ENCODE results near the gene IL17B. TPM values are rescaled to one million over a fixed set of nuclear protein-coding genes. Genes with fewer than 3 reads are reported as not detected.
A peak's percentile ranks its signal among the peaks of the same experiment; 100 is the strongest.

IL17B gene
- total RNA-seq, 1 experiment from 2014 or later: not detected

GRCh38 chr5:149415066-149415967 lies 36.2 kb upstream of the IL17B start:
- no peak for DNase-seq (ENCODE audit: low spot score)
- Mint-ChIP-seq H3K27me3 (ENCODE audit: low read depth) (no peaks in the 10 kb centered on the region), H3K4me1 (peaks cover 14% of the 10 kb centered on the region), H3K4me3 (no peak overlapping the region), H3K36me3 (no peaks in the 10 kb centered on the region), H3K9me3 (no peaks in the 10 kb centered on the region), H3K27ac (no peak overlapping the region)
- TF ChIP-seq SP1 (CRISPR knock-in tag; conservative IDR thresholded peaks at IDR 0.05): no peak
- peak; percentile 65 for TF ChIP-seq GABPB1 (CRISPR knock-in tag; IDR thresholded peaks at IDR 0.05)
- no peak for TF ChIP-seq CBFB (CRISPR knock-in tag; IDR thresholded peaks at IDR 0.05; ENCODE audit: low read depth)
- TF ChIP-seq GTF2I (CRISPR knock-in tag; conservative IDR thresholded peaks at IDR 0.05): no peak
- TF ChIP-seq TEAD4 (CRISPR knock-in tag; IDR thresholded peaks at IDR 0.05): no peak
- ChIA-PET POLR2A (no interaction called here), CTCF (no interaction called here)
- no peak for ATAC-seq

GRCh38 chr5:149414405-149415065 lies 35.4 kb upstream of the IL17B start:
- TF ChIP-seq RELA (CRISPR knock-in tag; IDR thresholded peaks at IDR 0.05; ENCODE audit: borderline replicate concordance): no peak
- no peak for TF ChIP-seq E2F4 (CRISPR knock-in tag; IDR thresholded peaks at IDR 0.05; ENCODE audit: borderline replicate concordance, low read depth)
- TF ChIP-seq USF2 (CRISPR knock-in tag; IDR thresholded peaks at IDR 0.05): no peak
- no peak for TF ChIP-seq IRF1 (CRISPR knock-in tag; IDR thresholded peaks at IDR 0.05)
- TF ChIP-seq GRHL2 (CRISPR knock-in tag; IDR thresholded peaks at IDR 0.05; ENCODE audit: insufficient replicate concordance, severe bottlenecking): no peak
- Mint-ChIP-seq H3K9me3 (no peaks in the 10 kb centered on the region), H3K4me1 (peaks cover 22% of the 10 kb centered on the region), H3K27me3 (ENCODE audit: low read depth) (no peaks in the 10 kb centered on the region), H3K4me3 (no peak overlapping the region), H3K36me3 (no peaks in the 10 kb centered on the region), H3K27ac (no peak overlapping the region)
- DNase-seq (ENCODE audit: low spot score) (no peak), ATAC-seq (no peak)
- POLR2A ChIA-PET: no interaction called here
- CTCF ChIA-PET: interaction anchor here (1.4 kb wide), 1 partner anchor 28 kb away, joined by 4 read pairs; no protein-coding TSS in a partner anchor

GRCh38 chr5:149413477-149414210 lies 34.6 kb upstream of the IL17B start:
- H3K4me1 Mint-ChIP-seq: peaks cover 26% of the 10 kb centered on the region
- no peak for DNase-seq (ENCODE audit: low spot score)
- no peaks in the 10 kb centered on the region for H3K9me3 Mint-ChIP-seq
- no peak for ATAC-seq
- ChIA-PET CTCF (interaction anchor here (0.8 to 2.1 kb wide), 7 partner anchors 9 to 46 kb away, joined by 3 to 9 read pairs (median 4); no protein-coding TSS in a partner anchor), POLR2A (no interaction called here)
- no peaks in the 10 kb centered on the region for H3K36me3 Mint-ChIP-seq
- H3K27me3 Mint-ChIP-seq (ENCODE audit: low read depth): no peaks in the 10 kb centered on the region
- no peak overlapping the region for H3K4me3 Mint-ChIP-seq
- no peak overlapping the region for H3K27ac Mint-ChIP-seq
- no peak for TF ChIP-seq ATF2 (CRISPR knock-in tag; IDR thresholded peaks at IDR 0.05; ENCODE audit: borderline replicate concordance, low read depth)
- no peak for TF ChIP-seq GTF2I (CRISPR knock-in tag; conservative IDR thresholded peaks at IDR 0.05)
- TF ChIP-seq NR3C1 (CRISPR knock-in tag; conservative IDR thresholded peaks at IDR 0.05; ENCODE audit: low read depth): no peak
- no peak for TF ChIP-seq ATF6 (CRISPR knock-in tag; IDR thresholded peaks at IDR 0.05)
- TF ChIP-seq JAZF1 (CRISPR knock-in tag; IDR thresholded peaks at IDR 0.05): no peak
- no peak for TF ChIP-seq ZNF532 (CRISPR knock-in tag; IDR thresholded peaks at IDR 0.05; ENCODE audit: borderline replicate concordance)
- TF ChIP-seq HMGA2 (CRISPR knock-in tag; IDR thresholded peaks at IDR 0.05): no peak
- no peak for TF ChIP-seq GRHL2 (CRISPR knock-in tag; IDR thresholded peaks at IDR 0.05; ENCODE audit: insufficient replicate concordance, severe bottlenecking)
- no peak for TF ChIP-seq SMAD4 (CRISPR knock-in tag; IDR thresholded peaks at IDR 0.05)
